Fibroblast of lung (primary cell): Measurements from ENCODE around the gene SH3PXD2A.

Experiments used
- EZH2 ChIP-seq: IDR thresholded peaks from 2 replicates; pipeline ENCODE4 v1.5.1; 2012; ENCODE audit warnings: low read length, control low read depth, mild to moderate bottlenecking; ENCODE audit errors: missing control alignments
- TF ChIP-seq, protein P1 (sequence below), 2 donors: IDR thresholded peaks in 1 of 2; conservative IDR thresholded peaks in 1 of 2; 1 replicate in 1 of 2; 2 replicates in 1 of 2; pipeline ENCODE4 v1.5.1; 2011 to 2012; ENCODE audit warnings: low read length in 2 of 2, control low read depth in 1 of 2, inconsistent platforms in 1 of 2, low read depth in 1 of 2, mild to moderate bottlenecking in 1 of 2

DNA sequence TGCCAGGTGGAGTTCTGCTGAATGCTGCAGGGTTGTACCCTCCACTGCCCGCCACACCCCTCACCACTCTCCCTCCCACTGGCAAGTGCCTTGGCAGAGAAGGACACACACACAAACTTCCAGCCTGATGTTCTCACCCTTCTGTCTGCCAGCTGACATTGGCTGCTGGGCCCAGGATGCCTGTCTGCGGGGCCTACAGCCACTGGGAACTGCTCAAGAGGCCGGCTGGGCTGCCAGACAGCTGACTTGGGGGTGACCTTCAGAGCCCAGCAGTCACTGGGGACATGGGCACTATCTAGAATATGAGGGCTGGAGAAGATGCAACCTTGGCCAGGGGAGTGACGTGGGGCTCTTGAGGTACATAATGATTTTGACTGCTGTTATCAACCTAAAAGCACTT lies 157.1 kb downstream of the SH3PXD2A start:
- TF ChIP-seq, protein P1, sequence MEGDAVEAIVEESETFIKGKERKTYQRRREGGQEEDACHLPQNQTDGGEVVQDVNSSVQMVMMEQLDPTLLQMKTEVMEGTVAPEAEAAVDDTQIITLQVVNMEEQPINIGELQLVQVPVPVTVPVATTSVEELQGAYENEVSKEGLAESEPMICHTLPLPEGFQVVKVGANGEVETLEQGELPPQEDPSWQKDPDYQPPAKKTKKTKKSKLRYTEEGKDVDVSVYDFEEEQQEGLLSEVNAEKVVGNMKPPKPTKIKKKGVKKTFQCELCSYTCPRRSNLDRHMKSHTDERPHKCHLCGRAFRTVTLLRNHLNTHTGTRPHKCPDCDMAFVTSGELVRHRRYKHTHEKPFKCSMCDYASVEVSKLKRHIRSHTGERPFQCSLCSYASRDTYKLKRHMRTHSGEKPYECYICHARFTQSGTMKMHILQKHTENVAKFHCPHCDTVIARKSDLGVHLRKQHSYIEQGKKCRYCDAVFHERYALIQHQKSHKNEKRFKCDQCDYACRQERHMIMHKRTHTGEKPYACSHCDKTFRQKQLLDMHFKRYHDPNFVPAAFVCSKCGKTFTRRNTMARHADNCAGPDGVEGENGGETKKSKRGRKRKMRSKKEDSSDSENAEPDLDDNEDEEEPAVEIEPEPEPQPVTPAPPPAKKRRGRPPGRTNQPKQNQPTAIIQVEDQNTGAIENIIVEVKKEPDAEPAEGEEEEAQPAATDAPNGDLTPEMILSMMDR (conservative IDR thresholded peaks at IDR 0.05 in 1 of 2, IDR thresholded peaks at IDR 0.05 in 1 of 2; ENCODE audit: low read depth in 1 of 2, low read length in 2 of 2) = no peak
- TF ChIP-seq EZH2 = no peak
